ENCODE measurements around the gene ARFGEF3. TPM values are rescaled to one million over a fixed set of nuclear protein-coding genes. Genes with fewer than 3 reads are reported as not detected.
A peak's percentile ranks its signal among the peaks of the same experiment; 100 is the strongest.

Gene ARFGEF3
- total and polyA plus RNA-seq, 2 donors (not counting 1 experiment from before 2014, with no cell fraction given), result not detected

DNA sequence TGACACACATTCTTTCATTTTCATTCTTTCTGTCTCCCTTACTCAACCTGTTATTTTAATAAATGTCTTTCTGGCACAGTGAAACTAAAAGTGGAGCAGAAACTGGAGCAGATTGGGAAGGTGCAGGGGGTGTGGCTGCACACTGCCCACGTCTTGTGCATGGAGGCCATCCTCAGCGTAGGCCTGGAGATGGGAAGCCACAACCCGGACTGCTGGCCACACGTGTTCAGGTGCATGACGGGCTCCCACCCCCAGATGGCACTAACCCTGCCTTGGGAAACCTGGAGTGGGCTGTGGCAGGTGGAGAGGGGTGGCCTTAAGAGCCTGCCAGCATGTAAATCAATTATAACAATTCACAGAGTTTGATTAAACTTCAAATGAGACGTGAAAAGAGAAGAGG lies 128.0 kb downstream of the ARFGEF3 start:
- Histone ChIP-seq H3K36me3 (replicated peaks in 1 of 2; ENCODE audit: control extremely low read depth in 1 of 2, control insufficient read depth in 1 of 2, extremely low read depth in 1 of 2, insufficient read depth in 2 of 2, low read length in 1 of 2) (no peaks in the 10 kb centered on the region), H3K9me3 (ENCODE audit: control extremely low read depth in 1 of 3, control insufficient read depth in 2 of 3, insufficient read depth in 1 of 3, low read length in 2 of 3) (peaks cover 0 to 2% (median 0%) of the 10 kb centered on the region in 3 donors), H3K27me3 (replicated peaks in 1 of 4; ENCODE audit: control extremely low read depth in 1 of 4, control insufficient read depth in 3 of 4, insufficient read depth in 4 of 4, low read length in 3 of 4) (peaks cover 0 to 6% (median 0%) of the 10 kb centered on the region in 4 experiments), H4K20me1 (ENCODE audit: control insufficient read depth, insufficient read depth, low read length, poor library complexity, severe bottlenecking) (no peaks in the 10 kb centered on the region), H3K9ac (ENCODE audit: low read length) (no peak overlapping the region), H3K79me2 (ENCODE audit: control insufficient read depth, insufficient read depth, low read length) (no peaks in the 10 kb centered on the region), H2AFZ (ENCODE audit: insufficient read depth, low read depth, low read length, poor library complexity, severe bottlenecking) (no peak overlapping the region), H3K4me3 (ENCODE audit: control extremely low read depth in 1 of 5, extremely low read depth in 1 of 5, insufficient read depth in 1 of 5, low read depth in 2 of 5, low read length in 4 of 5) (no peak overlapping the region), H3K4me1 (ENCODE audit: control insufficient read depth in 2 of 2, insufficient read depth in 2 of 2, low read length in 2 of 2) (no peaks in the 10 kb centered on the region), H3K4me2 (replicated peaks; ENCODE audit: low read depth, low read length, poor library complexity, severe bottlenecking) (no peak overlapping the region), H3K27ac (ENCODE audit: low read length in 2 of 2) (no peak overlapping the region)
- no peak for TF ChIP-seq EZH2 (IDR thresholded peaks at IDR 0.05; ENCODE audit: borderline replicate concordance, insufficient read depth, low read depth, low read length, poor library complexity, severe bottlenecking)
- TF ChIP-seq, protein P1, sequence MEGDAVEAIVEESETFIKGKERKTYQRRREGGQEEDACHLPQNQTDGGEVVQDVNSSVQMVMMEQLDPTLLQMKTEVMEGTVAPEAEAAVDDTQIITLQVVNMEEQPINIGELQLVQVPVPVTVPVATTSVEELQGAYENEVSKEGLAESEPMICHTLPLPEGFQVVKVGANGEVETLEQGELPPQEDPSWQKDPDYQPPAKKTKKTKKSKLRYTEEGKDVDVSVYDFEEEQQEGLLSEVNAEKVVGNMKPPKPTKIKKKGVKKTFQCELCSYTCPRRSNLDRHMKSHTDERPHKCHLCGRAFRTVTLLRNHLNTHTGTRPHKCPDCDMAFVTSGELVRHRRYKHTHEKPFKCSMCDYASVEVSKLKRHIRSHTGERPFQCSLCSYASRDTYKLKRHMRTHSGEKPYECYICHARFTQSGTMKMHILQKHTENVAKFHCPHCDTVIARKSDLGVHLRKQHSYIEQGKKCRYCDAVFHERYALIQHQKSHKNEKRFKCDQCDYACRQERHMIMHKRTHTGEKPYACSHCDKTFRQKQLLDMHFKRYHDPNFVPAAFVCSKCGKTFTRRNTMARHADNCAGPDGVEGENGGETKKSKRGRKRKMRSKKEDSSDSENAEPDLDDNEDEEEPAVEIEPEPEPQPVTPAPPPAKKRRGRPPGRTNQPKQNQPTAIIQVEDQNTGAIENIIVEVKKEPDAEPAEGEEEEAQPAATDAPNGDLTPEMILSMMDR (IDR thresholded peaks at IDR 0.05), result no peak
- CTCF ChIA-PET, result interaction anchor here (1.7 kb wide), 1 partner anchor 174 kb away, joined by 8 read pairs; no protein-coding TSS in a partner anchor
- Mint-ChIP-seq H3K27ac (no peak overlapping the region), H3K9me3 (ENCODE audit: insufficient read depth) (no peaks in the 10 kb centered on the region), H3K4me3 (no peak overlapping the region), H3K4me1 (no peaks in the 10 kb centered on the region), H3K27me3 (peaks cover 9% of the 10 kb centered on the region)
- POLR2A ChIA-PET, result no interaction called here
- intact Hi-C loops (cut with micrococcal nuclease), result loop anchor here (2.0 kb wide), 1 partner anchor 115 kb away; the partner anchor contains the start of gene HEBP2
- ATAC-seq (ENCODE audit: low read depth) (no peak), DNase-seq (peak; percentile 10)
- 50% methylated on average over 4 of the region's 6 CpGs for WGBS (ENCODE audit: insufficient coverage)

DNA sequence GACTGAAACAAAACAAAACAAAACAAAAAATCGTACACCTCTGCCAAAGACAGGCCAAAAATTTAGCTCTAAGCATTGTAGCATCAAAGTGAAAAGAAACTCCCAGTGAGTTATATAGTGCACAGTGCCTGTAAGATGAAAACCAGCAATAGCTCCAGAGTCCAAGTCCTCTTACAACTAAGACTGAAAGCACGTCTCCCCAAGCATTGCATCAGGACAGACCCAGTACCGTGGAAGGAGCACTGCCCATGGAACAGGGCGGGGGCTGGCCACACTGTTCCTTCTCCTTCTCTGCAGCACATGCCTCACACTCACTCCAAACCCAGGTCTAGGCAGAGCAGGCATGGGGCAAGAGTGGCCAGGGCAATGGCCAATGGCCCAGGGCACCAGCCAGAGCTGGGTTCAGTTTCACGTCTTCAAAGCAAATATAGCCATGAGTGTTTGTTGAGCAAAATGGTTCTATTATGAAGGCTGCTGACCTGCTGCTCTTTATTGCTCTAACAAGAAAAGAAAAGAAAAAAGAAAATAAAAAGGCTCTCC lies 128.8 kb downstream of the ARFGEF3 start:
- no peaks in the 10 kb centered on the region for H3K9me3 Mint-ChIP-seq (ENCODE audit: insufficient read depth)
- no peaks in the 10 kb centered on the region for H3K36me3 ChIP-seq (replicated peaks in 1 of 2; ENCODE audit: control extremely low read depth in 1 of 2, control insufficient read depth in 1 of 2, extremely low read depth in 1 of 2, insufficient read depth in 2 of 2, low read length in 1 of 2)
- no peak overlapping the region for H3K27ac ChIP-seq (ENCODE audit: low read length in 2 of 2)
- no peak overlapping the region for H2AFZ ChIP-seq (ENCODE audit: insufficient read depth, low read depth, low read length, poor library complexity, severe bottlenecking)
- no peaks in the 10 kb centered on the region for H4K20me1 ChIP-seq (ENCODE audit: control insufficient read depth, insufficient read depth, low read length, poor library complexity, severe bottlenecking)
- intact Hi-C loops (cut with micrococcal nuclease), result no loop called here
- H3K27me3 ChIP-seq (replicated peaks in 1 of 4; ENCODE audit: control extremely low read depth in 1 of 4, control insufficient read depth in 3 of 4, insufficient read depth in 4 of 4, low read length in 3 of 4), result peaks cover 0 to 6% (median 0%) of the 10 kb centered on the region in 4 experiments
- H3K79me2 ChIP-seq (ENCODE audit: control insufficient read depth, insufficient read depth, low read length), result no peaks in the 10 kb centered on the region
- TF ChIP-seq, protein P1 (IDR thresholded peaks at IDR 0.05), result no peak
- no peak for TF ChIP-seq EZH2 (IDR thresholded peaks at IDR 0.05; ENCODE audit: borderline replicate concordance, insufficient read depth, low read depth, low read length, poor library complexity, severe bottlenecking)
- H3K4me3 ChIP-seq (ENCODE audit: control extremely low read depth in 1 of 5, extremely low read depth in 1 of 5, insufficient read depth in 1 of 5, low read depth in 2 of 5, low read length in 4 of 5), result no peak overlapping the region
- peaks cover 0 to 2% (median 0%) of the 10 kb centered on the region in 3 donors for H3K9me3 ChIP-seq (ENCODE audit: control extremely low read depth in 1 of 3, control insufficient read depth in 2 of 3, insufficient read depth in 1 of 3, low read length in 2 of 3)
- no peak overlapping the region for H3K27ac Mint-ChIP-seq
- no peak overlapping the region for H3K4me2 ChIP-seq (replicated peaks; ENCODE audit: low read depth, low read length, poor library complexity, severe bottlenecking)
- H3K9ac ChIP-seq (ENCODE audit: low read length), result no peak overlapping the region
- peaks cover 11% of the 10 kb centered on the region for H3K27me3 Mint-ChIP-seq
- no peak overlapping the region for H3K4me3 Mint-ChIP-seq
- POLR2A ChIA-PET, result no interaction called here
- no peaks in the 10 kb centered on the region for H3K4me1 ChIP-seq (ENCODE audit: control insufficient read depth in 2 of 2, insufficient read depth in 2 of 2, low read length in 2 of 2)
- WGBS (ENCODE audit: insufficient coverage), result 84% methylated on average over 4 of the region's 5 CpGs
- ATAC-seq (ENCODE audit: low read depth), result no peak
- CTCF ChIA-PET, result interaction anchor here (1.7 kb wide), 1 partner anchor 175 kb away, joined by 8 read pairs; no protein-coding TSS in a partner anchor
- H3K4me1 Mint-ChIP-seq, result no peaks in the 10 kb centered on the region
- no peak for DNase-seq
